ENCODE results near the gene KCNH2.

KCNH2 gene

GRCh38 chr7:150977382-150978125, 567 bp downstream of the KCNH2 start:
- in situ Hi-C loops (cut with MboI; ENCODE audit: low sequenced_read_pairs): loop anchor here (25.0 kb wide), 1 partner anchor 540 kb away; no protein-coding TSS in a partner anchor

DNA sequence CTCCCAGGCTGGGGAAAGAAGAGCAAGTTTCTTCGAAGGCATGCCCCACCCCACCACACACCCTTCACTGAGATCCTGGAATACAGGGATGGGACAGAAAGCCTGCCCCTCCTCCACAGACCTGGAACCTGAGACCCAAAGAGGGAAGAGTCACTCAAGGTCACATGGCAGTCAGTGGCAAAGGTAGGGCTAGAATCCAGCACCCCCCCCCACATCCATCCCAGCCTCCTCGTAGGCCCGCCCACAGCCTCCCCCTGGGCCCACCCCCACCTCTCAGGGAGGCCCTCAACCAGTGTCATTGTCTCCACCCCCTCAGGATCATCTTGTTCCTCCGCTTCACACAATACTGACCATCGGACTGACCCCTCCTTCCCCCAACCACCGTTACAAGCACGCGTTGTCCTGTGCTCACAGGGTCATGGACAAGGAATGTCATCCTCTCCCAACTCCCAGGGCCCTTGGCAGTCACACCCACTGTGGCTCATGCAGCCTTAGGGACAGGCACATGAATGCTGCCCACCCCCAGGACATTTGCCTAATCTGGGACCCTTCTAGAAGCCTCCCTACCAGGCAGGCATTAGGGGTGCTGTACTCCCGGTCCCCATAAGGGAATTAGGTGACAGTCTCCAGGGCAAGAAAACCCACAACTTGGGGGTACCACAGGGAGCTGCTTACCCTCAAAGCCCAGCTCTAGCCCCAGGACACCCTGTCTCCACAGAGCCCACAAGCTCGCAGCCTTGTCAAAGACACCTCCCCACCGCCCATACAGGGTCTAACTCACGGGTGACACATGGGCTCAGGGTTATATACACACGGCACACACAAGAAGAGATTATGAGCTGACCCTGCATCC, 1.4 kb downstream of the KCNH2 start:
- in situ Hi-C loops (cut with MboI; ENCODE audit: low sequenced_read_pairs): loop anchor here (25.0 kb wide), 1 partner anchor 539 kb away; no protein-coding TSS in a partner anchor

GRCh38 chr7:150975536-150976319, 2.4 kb downstream of the KCNH2 start:
- in situ Hi-C loops (cut with MboI; ENCODE audit: low sequenced_read_pairs): loop anchor here (25.0 kb wide), 1 partner anchor 538 kb away; no protein-coding TSS in a partner anchor

GRCh38 chr7:150974468-150975391, 3.4 kb downstream of the KCNH2 start:
- in situ Hi-C loops (cut with MboI; ENCODE audit: low sequenced_read_pairs): loop anchor here (25.0 kb wide), 1 partner anchor 537 kb away; no protein-coding TSS in a partner anchor

GRCh38 chr7:150973571-150974451, 4.3 kb downstream of the KCNH2 start:
- in situ Hi-C loops (cut with MboI; ENCODE audit: low sequenced_read_pairs): no loop called here

- in situ Hi-C loops (cut with MboI; ENCODE audit: low sequenced_read_pairs): no loop called here
Measured at GRCh38 chr7:150972741-150973140, 5.4 kb downstream of the KCNH2 start.

DNA sequence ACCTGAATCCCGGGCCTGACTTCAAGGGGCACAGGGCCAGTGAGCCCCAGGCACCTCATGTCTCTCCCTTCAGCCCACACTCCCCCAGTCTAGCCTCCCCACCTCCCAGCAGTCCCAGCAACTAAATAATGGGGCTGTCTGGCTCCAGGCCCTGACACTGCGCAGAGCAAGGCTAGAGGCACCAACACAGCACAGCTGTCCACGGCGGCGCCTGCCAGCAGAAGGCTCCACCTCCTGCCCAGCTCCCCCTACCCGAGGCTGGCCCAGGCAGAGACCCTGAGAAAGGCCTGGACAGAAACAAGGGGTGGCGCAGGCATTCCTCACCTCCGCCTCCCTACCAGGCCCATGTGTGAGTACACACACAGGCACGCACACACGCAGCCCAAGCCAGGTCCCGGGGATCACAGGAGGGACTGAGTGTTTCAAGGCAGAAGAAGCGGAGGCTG, 6.1 kb downstream of the KCNH2 start:
- in situ Hi-C loops (cut with MboI; ENCODE audit: low sequenced_read_pairs): no loop called here

DNA sequence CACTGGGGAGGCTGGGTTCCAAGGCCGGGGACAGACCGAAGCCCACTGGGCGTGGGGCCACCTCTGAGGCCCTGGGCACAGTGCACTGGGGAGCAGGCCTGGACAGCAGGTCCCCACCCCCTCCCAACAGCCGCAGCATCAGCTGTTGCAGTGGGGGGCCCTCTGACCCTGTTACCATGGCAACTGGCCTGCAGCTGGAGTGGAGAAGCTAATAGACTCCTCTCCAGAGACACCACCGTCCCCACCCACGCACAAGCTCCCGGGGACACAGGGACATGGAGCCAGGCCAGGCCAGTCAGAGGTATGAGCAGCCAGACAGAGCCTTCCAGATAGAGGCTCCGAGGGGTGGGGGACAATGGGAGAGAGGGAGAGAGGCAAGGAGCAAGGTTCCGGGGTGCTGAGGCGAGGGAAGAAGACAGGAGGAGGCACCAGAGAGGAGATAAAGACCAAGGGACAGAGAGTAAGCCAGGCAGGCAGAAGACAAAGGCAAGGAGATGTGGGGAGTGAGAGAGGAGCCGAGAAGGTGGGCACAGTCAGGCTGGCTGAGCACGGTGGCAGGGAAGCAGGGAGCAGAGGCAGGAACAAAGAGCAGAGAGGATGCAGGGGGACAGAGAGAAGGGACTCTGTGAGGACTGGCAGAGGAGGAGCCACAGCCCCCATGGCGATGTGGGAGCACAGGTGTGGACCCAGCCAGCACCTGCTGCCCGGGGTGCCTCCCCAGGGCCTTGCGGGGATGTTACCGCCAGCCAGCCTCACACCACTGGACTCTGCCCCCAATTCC, 6.7 kb downstream of the KCNH2 start:
- in situ Hi-C loops (cut with MboI; ENCODE audit: low sequenced_read_pairs): no loop called here

- in situ Hi-C loops (cut with MboI; ENCODE audit: low sequenced_read_pairs): no loop called here
Measured at GRCh38 chr7:150970424-150970823, 7.7 kb downstream of the KCNH2 start.

GRCh38 chr7:150969475-150969874, 8.6 kb downstream of the KCNH2 start:
- in situ Hi-C loops (cut with MboI; ENCODE audit: low sequenced_read_pairs): no loop called here

DNA sequence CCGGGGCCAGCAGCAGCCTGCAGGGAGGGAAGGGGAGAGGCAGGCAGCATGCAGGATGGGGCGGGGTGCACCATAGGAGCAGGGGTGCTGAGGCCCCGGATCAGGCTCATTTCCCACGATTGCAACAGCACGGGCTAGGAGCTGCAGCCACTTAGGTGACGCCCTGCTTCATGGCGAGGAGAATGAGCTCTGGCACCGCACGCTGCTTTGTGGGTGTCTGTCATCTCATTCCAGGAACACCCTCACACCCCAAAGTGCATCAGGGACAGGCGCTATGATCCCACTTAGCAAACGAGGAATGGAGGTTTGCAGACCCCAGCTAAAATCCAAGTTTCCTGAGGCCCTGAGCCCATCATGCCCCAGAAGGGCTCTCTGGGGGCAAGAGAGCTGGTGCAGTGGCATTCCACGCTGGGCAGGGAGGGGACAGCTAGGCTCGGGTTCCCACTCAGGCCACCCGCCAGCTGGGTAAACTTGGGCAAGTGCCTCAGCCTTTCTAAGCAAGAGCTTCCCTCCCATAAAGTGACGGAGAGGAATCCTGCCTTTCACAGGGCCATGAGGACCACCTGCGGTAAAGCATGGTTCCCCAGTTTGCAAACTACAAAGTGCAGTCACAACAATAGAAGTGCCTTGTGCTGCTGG, 9.3 kb downstream of the KCNH2 start:
- in situ Hi-C loops (cut with MboI; ENCODE audit: low sequenced_read_pairs): no loop called here

DNA sequence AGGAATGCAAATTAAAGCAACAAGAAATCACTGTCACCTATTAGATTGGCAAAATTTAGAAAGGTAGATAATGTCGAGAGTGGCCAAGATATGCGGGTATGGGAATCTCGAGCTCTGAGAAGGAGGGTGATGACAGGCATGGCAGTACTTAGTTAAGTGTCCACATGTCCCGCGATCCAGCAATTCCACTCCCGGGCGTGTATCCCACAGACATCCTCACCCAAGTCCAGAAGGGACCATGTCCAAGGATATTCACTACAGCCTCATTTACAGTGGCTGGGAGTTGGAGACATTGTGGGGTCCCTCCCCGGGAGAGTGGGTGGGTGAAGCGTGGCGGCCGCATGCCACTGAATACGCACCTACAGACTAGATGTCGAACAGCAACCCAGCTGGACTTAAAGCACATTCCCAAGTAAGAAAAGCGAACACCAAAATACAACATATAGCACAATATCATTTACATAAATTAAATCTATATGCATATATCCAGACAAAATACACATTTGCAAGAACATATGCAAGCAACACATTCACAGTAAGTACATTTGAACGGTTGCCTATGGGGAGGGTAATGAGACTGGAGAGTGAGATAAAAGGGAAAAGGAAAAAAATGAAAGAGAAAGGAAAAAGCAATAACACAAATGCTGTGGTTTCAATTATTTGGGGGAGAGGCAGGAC, 9.9 kb downstream of the KCNH2 start:
- in situ Hi-C loops (cut with MboI; ENCODE audit: low sequenced_read_pairs): no loop called here

GRCh38 chr7:150967349-150967748, 10.8 kb downstream of the KCNH2 start:
- in situ Hi-C loops (cut with MboI; ENCODE audit: low sequenced_read_pairs): no loop called here

DNA sequence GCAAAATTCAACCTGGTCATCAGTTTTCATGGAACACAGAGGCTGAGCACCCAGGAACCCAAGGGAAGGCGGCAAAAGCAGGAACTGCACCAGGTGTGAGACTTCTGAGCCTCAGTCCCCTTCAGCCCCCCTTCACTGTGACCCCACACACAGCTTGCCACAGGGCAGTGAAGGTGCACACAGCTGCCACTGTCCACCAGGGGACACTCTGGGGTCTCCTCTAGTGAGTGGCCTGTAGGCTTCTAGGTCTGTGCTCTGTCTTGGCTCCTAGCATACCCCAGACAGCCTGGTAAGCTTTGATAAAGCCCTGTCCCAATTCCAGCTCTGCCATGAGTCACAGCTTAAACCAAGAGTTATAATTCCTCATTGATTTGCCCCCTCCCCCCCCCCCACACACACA, 12.1 kb downstream of the KCNH2 start:
- in situ Hi-C loops (cut with MboI; ENCODE audit: low sequenced_read_pairs): no loop called here

GRCh38 chr7:150965273-150965830, 12.8 kb downstream of the KCNH2 start:
- in situ Hi-C loops (cut with MboI; ENCODE audit: low sequenced_read_pairs): no loop called here

DNA sequence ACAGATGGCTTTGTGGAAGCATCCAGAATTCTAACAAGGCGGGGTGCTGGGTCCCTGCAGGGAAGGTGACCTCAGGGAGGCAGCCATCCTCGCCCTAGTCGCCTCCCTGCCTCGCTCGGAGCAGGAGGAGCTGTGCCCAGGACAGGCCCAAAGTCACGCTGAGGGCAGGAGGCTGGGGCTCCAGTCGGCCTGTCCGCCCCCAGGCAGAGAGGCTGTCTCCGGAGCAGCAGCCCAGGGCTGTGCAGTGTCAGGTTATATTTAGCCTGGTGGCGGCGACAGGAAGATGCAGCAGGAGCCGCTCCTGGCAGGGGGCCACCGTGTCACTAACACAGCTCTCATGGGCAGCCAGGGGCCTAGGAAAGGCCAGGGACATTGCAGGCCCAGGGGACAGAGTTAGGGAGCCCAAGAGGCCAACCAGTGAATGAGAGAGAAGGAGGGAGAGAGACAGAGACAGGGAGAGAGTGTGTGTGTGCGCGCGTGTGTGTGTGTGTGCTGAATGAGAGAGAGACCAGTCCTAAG, 13.5 kb downstream of the KCNH2 start:
- in situ Hi-C loops (cut with MboI; ENCODE audit: low sequenced_read_pairs): no loop called here

Measured in HL-60/S4 treated with phorbol 12-myristate 13-acetate at 8.2 ng/mL for 4 days and 3 days (cell line).